Measurements from ENCODE around the gene YJEFN3. TPM values are rescaled to one million over a fixed set of nuclear protein-coding genes. Genes with fewer than 3 reads are reported as not detected.

YJEFN3 gene
- total RNA-seq, 1 experiment from 2014 or later: 25.3 TPM

- no peak for ATAC-seq
- TF ChIP-seq, protein P1, sequence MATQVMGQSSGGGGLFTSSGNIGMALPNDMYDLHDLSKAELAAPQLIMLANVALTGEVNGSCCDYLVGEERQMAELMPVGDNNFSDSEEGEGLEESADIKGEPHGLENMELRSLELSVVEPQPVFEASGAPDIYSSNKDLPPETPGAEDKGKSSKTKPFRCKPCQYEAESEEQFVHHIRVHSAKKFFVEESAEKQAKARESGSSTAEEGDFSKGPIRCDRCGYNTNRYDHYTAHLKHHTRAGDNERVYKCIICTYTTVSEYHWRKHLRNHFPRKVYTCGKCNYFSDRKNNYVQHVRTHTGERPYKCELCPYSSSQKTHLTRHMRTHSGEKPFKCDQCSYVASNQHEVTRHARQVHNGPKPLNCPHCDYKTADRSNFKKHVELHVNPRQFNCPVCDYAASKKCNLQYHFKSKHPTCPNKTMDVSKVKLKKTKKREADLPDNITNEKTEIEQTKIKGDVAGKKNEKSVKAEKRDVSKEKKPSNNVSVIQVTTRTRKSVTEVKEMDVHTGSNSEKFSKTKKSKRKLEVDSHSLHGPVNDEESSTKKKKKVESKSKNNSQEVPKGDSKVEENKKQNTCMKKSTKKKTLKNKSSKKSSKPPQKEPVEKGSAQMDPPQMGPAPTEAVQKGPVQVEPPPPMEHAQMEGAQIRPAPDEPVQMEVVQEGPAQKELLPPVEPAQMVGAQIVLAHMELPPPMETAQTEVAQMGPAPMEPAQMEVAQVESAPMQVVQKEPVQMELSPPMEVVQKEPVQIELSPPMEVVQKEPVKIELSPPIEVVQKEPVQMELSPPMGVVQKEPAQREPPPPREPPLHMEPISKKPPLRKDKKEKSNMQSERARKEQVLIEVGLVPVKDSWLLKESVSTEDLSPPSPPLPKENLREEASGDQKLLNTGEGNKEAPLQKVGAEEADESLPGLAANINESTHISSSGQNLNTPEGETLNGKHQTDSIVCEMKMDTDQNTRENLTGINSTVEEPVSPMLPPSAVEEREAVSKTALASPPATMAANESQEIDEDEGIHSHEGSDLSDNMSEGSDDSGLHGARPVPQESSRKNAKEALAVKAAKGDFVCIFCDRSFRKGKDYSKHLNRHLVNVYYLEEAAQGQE (IDR thresholded peaks at IDR 0.05; ENCODE audit: low read depth): no peak
- TF ChIP-seq SIN3A (IDR thresholded peaks at IDR 0.05; ENCODE audit: low read depth) (no peak), EGR1 (IDR thresholded peaks at IDR 0.05; ENCODE audit: low read depth) (no peak), ZNF274 (IDR thresholded peaks at IDR 0.05; ENCODE audit: low read depth, low read length) (no peak), RAD21 (IDR thresholded peaks at IDR 0.05; ENCODE audit: low read depth) (no peak), TCF7L2 (IDR thresholded peaks at IDR 0.05; ENCODE audit: borderline replicate concordance, extremely low read depth, insufficient read depth, insufficient read length) (no peak), EZH2phosphoT487 (IDR thresholded peaks at IDR 0.05; ENCODE audit: borderline replicate concordance) (no peak), ELF1 (IDR thresholded peaks at IDR 0.05; ENCODE audit: borderline replicate concordance, low read depth) (no peak), EZH2 (IDR thresholded peaks at IDR 0.05) (no peak), YY1 (IDR thresholded peaks at IDR 0.05; ENCODE audit: extremely low read depth, insufficient replicate concordance, low read depth, low read length) (no peak), CBX3 (IDR thresholded peaks at IDR 0.05; ENCODE audit: low read depth) (no peak), FOSL1 (IDR thresholded peaks at IDR 0.05; ENCODE audit: low read depth) (no peak), SRF (IDR thresholded peaks at IDR 0.05; ENCODE audit: low read depth) (no peak), ZFX (IDR thresholded peaks at IDR 0.05) (no peak)
- TF ChIP-seq, protein P2, sequence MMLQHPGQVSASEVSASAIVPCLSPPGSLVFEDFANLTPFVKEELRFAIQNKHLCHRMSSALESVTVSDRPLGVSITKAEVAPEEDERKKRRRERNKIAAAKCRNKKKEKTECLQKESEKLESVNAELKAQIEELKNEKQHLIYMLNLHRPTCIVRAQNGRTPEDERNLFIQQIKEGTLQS (IDR thresholded peaks at IDR 0.05): no peak
- TF ChIP-seq, protein P3, sequence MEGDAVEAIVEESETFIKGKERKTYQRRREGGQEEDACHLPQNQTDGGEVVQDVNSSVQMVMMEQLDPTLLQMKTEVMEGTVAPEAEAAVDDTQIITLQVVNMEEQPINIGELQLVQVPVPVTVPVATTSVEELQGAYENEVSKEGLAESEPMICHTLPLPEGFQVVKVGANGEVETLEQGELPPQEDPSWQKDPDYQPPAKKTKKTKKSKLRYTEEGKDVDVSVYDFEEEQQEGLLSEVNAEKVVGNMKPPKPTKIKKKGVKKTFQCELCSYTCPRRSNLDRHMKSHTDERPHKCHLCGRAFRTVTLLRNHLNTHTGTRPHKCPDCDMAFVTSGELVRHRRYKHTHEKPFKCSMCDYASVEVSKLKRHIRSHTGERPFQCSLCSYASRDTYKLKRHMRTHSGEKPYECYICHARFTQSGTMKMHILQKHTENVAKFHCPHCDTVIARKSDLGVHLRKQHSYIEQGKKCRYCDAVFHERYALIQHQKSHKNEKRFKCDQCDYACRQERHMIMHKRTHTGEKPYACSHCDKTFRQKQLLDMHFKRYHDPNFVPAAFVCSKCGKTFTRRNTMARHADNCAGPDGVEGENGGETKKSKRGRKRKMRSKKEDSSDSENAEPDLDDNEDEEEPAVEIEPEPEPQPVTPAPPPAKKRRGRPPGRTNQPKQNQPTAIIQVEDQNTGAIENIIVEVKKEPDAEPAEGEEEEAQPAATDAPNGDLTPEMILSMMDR (IDR thresholded peaks at IDR 0.05 in 2 of 3, conservative IDR thresholded peaks at IDR 0.05 in 1 of 3; ENCODE audit: borderline replicate concordance in 1 of 3, insufficient read depth in 1 of 3, low read depth in 2 of 3, low read length in 2 of 3): no peak
- Histone ChIP-seq H3K27me3 (ENCODE audit: insufficient read depth, low read length) (no peaks in the 10 kb centered on the region), H3K9me3 (ENCODE audit: control insufficient read depth in 1 of 2, insufficient read depth in 1 of 2, low read depth in 1 of 2, low read length in 2 of 2) (no peaks in the 10 kb centered on the region), H4K20me1 (ENCODE audit: insufficient read depth) (no peaks in the 10 kb centered on the region), H3K9me2 (ENCODE audit: insufficient read depth) (no peaks in the 10 kb centered on the region), H3K36me3 (ENCODE audit: control insufficient read depth in 1 of 2, insufficient read depth in 2 of 2, low read length in 2 of 2) (no peaks in the 10 kb centered on the region), H3K79me2 (ENCODE audit: insufficient read depth, low read length) (no peaks in the 10 kb centered on the region), H3K4me2 (ENCODE audit: low read length) (no peak overlapping the region), H3K4me1 (ENCODE audit: control insufficient read depth in 1 of 2, insufficient read depth in 2 of 2, low read length in 2 of 2) (no peaks in the 10 kb centered on the region), H3K4me3 (replicated peaks in 1 of 2; ENCODE audit: low read depth in 1 of 2, low read length in 2 of 2) (no peak overlapping the region), H3K9ac (ENCODE audit: low read length) (no peak overlapping the region), H2AFZ (ENCODE audit: low read depth, low read length, poor library complexity, severe bottlenecking) (no peak overlapping the region), H3K27ac (ENCODE audit: low read depth, low read length) (no peak overlapping the region)
- DNase-seq (ENCODE audit: low read depth, low spot score): no peak
- BruUV-seq (replicated peaks): no TSS peak
- intact Hi-C loops (cut with micrococcal nuclease): no loop called here
- ChIA-PET CTCF (interaction anchor here (1.3 kb wide), 1 partner anchor 28 kb away, joined by 3 read pairs; no protein-coding TSS in a partner anchor), RAD21 (ENCODE audit: low non-redundant PET in 1 of 2, low total read pairs in 2 of 2, uncharacterized antibody in 2 of 2, unreplicated experiment in 2 of 2) (no interaction called here), POLR2A (no interaction called here)
Measured at GRCh38 chr19:19558636-19559035, 29.9 kb downstream of the YJEFN3 start.
